Muscle layer of colon (tissue), 2 donors: ENCODE measurements around the gene ODAPH.
"Not testable (repeated sequence)": the region's sequence is repeated elsewhere in the genome, so short reads cannot be mapped to it uniquely, and the experiment has no call there.

Source experiments
- H3K27ac ChIP-seq: one replicate; pipeline ENCODE4 v1.7.0; 2013; ENCODE audit warnings: low read depth, mild to moderate bottlenecking, low read length, moderate library complexity
- H3K27me3 ChIP-seq, 2 donors: one replicate each; pipeline ENCODE4 v1.7.0; 2013; ENCODE audit warnings: low read length in 2 of 2, mild to moderate bottlenecking in 2 of 2; ENCODE audit not compliant: insufficient read depth in 2 of 2, control insufficient read depth in 1 of 2
- H3K36me3 ChIP-seq: one replicate; pipeline ENCODE4 v1.7.0; 2013; ENCODE audit warnings: mild to moderate bottlenecking, low read length; ENCODE audit not compliant: insufficient read depth
- H3K4me1 ChIP-seq: one replicate; pipeline ENCODE4 v1.7.0; 2013; ENCODE audit warnings: mild to moderate bottlenecking, low read length; ENCODE audit not compliant: insufficient read depth
- H3K4me3 ChIP-seq, 2 donors: one replicate each; pipeline ENCODE4 v1.7.0; 2013; ENCODE audit warnings: low read length in 2 of 2, low read depth in 1 of 2, mild to moderate bottlenecking in 1 of 2, moderate library complexity in 1 of 2
- H3K9ac ChIP-seq: one replicate; pipeline ENCODE4 v1.7.0; 2013; ENCODE audit warnings: low read length
- H3K9me3 ChIP-seq: one replicate; pipeline ENCODE4 v1.7.0; 2013; ENCODE audit warnings: mild to moderate bottlenecking, low read length
- donor health status: abdominal sarcoma.
- donor health status: Adenocarcinoma of cecum.

Gene ODAPH, protein sequence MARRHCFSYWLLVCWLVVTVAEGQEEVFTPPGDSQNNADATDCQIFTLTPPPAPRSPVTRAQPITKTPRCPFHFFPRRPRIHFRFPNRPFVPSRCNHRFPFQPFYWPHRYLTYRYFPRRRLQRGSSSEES

GRCh38 chr4:75555294-75556164, at the start of gene ODAPH:
Gene ODAPH (plus strand): TSS chr4:75556066. CDS start chr4:75556083, 17 bp downstream.
- Histone ChIP-seq H3K9me3 (no peaks in the 10 kb centered on the region), H3K27ac (no peak within 1 kb of the TSS), H3K9ac (no peak within 1 kb of the TSS), H3K27me3 (no peaks in the 10 kb centered on the region), H3K4me1 (no peaks in the 10 kb centered on the region), H3K36me3 (no peaks in the 10 kb centered on the region), H3K4me3 (no peak within 1 kb of the TSS)

DNA sequence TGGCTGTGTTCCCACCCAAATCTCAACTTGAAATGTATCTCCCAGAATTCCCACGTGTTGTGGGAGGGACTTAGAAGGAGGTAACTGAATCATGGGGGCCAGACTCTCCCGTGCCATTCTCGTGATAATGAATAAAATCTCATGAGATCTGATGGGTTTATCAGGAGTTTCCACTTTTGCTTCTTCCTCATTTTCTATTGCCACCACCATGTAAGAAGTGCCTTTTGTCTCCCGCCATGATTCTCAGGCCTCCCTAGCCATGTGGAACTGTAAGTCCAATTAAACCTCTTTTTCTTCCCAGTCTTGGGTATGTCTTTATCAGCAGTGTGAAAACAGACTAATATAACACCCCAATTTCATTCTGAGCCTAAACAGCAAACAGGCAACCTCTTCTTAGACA, 46.3 kb upstream of the ODAPH start:
- not testable (repeated sequence) for H3K4me3 ChIP-seq, H3K27me3 ChIP-seq, H3K27ac ChIP-seq, H3K36me3 ChIP-seq, H3K9ac ChIP-seq, H3K9me3 ChIP-seq
- peaks cover 28% of the 10 kb centered on the region for H3K4me1 ChIP-seq

DNA sequence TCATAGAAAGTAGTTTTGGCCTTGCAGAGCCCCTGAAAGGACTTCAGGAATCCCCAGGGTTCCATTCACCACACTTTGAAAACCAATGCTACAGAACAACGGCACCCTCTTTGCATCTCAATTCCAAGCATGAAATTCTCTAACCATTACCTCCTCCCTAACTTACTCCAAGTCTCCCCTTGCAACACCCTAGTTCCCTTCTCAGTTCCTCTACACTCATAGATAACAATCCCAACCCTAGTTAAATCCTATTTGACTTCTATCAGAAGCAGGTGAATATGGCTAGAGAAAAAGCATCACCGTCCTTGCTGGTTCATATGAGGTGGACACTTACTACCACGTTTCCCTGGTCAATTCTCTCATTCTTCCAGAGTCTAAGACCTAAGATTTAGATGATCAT, 44.0 kb upstream of the ODAPH start:
- Histone ChIP-seq H3K27ac (peak overlapping the region; percentile 16), H3K4me1 (peaks cover 40% of the 10 kb centered on the region), H3K27me3 (no peaks in the 10 kb centered on the region), H3K9me3 (no peaks in the 10 kb centered on the region), H3K36me3 (peaks cover 2% of the 10 kb centered on the region), H3K4me3 (no peak overlapping the region), H3K9ac (no peak overlapping the region)

- Histone ChIP-seq H3K27me3 (no peaks in the 10 kb centered on the region), H3K4me1 (peaks cover 40% of the 10 kb centered on the region), H3K9ac (peak overlapping the region; percentile 77), H3K9me3 (no peaks in the 10 kb centered on the region), H3K27ac (peak overlapping the region; percentile 19), H3K4me3 (peak overlapping the region in 1 of 2 donors; percentile 78), H3K36me3 (peaks cover 8% of the 10 kb centered on the region)
These were observed 43.3 kb upstream of the ODAPH start for GRCh38 chr4:75512386-75513211.

GRCh38 chr4:75513526-75514130, 42.2 kb upstream of the ODAPH start:
- Histone ChIP-seq H3K36me3 (peaks cover 16% of the 10 kb centered on the region), H3K9me3 (no peaks in the 10 kb centered on the region), H3K27ac (peak overlapping the region; percentile 91), H3K9ac (peak overlapping the region; percentile 77), H3K4me1 (peaks cover 40% of the 10 kb centered on the region), H3K27me3 (no peaks in the 10 kb centered on the region), H3K4me3 (peak overlapping the region; percentile 78 to 95)

- no peaks in the 10 kb centered on the region for H3K9me3 ChIP-seq
These were observed 41.5 kb upstream of the ODAPH start, which contains the start of the genes RCHY1 and THAP6 for GRCh38 chr4:75514131-75514948. Gene RCHY1 (minus strand): TSS chr4:75514403. CDS start chr4:75514286, 117 bp downstream. Gene THAP6 (plus strand): TSS chr4:75514473. CDS start chr4:75515453, 980 bp downstream.

GRCh38 chr4:75514949-75515612, 40.8 kb upstream of the ODAPH start:
- Histone ChIP-seq H3K27me3 (no peaks in the 10 kb centered on the region), H3K36me3 (peaks cover 19% of the 10 kb centered on the region), H3K9me3 (no peaks in the 10 kb centered on the region), H3K4me3 (peak overlapping the region; percentile 78 to 95), H3K27ac (peak overlapping the region; percentile 91), H3K9ac (peak overlapping the region; percentile 77), H3K4me1 (peaks cover 40% of the 10 kb centered on the region)

More at GRCh38 chr4:75514131-75514948, 41.5 kb upstream of the ODAPH start, which contains the start of the genes RCHY1 and THAP6:
- H3K36me3 ChIP-seq, result peaks cover 19% of the 10 kb centered on the region
- peak within 1 kb of the TSS; percentile 91 for H3K27ac ChIP-seq
- no peaks in the 10 kb centered on the region for H3K27me3 ChIP-seq
- peak within 1 kb of the TSS; percentile 78 to 95 for H3K4me3 ChIP-seq
- peak within 1 kb of the TSS; percentile 77 for H3K9ac ChIP-seq
- H3K4me1 ChIP-seq, result peaks cover 40% of the 10 kb centered on the region

DNA sequence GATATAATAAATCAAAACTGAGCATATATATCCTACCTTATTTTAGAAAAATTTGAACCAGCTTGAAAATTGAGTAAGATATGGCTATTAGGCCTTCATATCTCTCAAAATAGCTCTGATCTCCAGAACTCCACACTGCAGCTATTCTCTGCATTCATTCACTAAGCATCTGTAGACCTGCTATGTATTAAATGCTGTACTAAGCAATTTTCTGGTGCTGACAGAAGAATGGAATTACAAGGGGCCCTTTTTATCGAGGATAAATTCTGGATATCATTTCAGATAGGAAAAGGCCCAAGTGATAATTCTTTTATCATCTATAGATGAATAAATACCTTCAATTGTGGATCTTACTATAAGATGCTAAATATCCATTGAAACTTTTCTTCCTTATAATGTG, 39.7 kb upstream of the ODAPH start:
- Histone ChIP-seq H3K9me3 (no peaks in the 10 kb centered on the region), H3K4me1 (peaks cover 35% of the 10 kb centered on the region), H3K27ac (no peak overlapping the region), H3K36me3 (peaks cover 19% of the 10 kb centered on the region), H3K9ac (no peak overlapping the region), H3K4me3 (no peak overlapping the region), H3K27me3 (no peaks in the 10 kb centered on the region)

GRCh38 chr4:75519452-75519851, 36.4 kb upstream of the ODAPH start:
- H3K27ac ChIP-seq, H3K9ac ChIP-seq, H3K4me3 ChIP-seq, H3K27me3 ChIP-seq, H3K9me3 ChIP-seq: not testable (repeated sequence)
- H3K4me1 ChIP-seq, result peaks cover 12% of the 10 kb centered on the region
- H3K36me3 ChIP-seq, result peaks cover 27% of the 10 kb centered on the region

DNA sequence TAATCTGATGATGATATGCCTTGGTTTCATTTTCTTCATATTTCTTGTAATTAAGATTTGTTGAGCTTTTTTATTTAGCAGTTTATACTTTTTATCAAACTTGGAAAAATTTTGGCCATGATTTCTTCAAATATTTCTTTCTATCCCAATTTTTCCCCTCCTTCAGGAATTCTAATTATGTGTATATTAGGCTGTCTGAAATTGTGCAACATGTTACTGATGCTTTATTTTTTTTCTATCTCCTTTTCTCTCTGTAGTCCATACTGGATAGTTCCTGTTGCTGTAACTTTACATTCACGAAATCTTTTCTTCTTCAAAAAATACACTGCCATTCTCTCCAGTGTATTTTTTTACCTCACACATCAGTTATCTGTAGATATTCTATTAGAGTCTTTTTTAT, 30.8 kb upstream of the ODAPH start:
- Histone ChIP-seq H3K27me3 (no peaks in the 10 kb centered on the region), H3K9me3 (no peaks in the 10 kb centered on the region), H3K4me1 (no peaks in the 10 kb centered on the region), H3K4me3 (no peak overlapping the region), H3K27ac (no peak overlapping the region), H3K36me3 (peaks cover 35% of the 10 kb centered on the region), H3K9ac (no peak overlapping the region)
